ENCODE measurements around the gene PAK6. TPM values are rescaled to one million over a fixed set of nuclear protein-coding genes. Genes with fewer than 3 reads are reported as not detected.

PAK6 gene
- total RNA-seq, 1 donor from 2014 or later: 9.4 TPM

DNA sequence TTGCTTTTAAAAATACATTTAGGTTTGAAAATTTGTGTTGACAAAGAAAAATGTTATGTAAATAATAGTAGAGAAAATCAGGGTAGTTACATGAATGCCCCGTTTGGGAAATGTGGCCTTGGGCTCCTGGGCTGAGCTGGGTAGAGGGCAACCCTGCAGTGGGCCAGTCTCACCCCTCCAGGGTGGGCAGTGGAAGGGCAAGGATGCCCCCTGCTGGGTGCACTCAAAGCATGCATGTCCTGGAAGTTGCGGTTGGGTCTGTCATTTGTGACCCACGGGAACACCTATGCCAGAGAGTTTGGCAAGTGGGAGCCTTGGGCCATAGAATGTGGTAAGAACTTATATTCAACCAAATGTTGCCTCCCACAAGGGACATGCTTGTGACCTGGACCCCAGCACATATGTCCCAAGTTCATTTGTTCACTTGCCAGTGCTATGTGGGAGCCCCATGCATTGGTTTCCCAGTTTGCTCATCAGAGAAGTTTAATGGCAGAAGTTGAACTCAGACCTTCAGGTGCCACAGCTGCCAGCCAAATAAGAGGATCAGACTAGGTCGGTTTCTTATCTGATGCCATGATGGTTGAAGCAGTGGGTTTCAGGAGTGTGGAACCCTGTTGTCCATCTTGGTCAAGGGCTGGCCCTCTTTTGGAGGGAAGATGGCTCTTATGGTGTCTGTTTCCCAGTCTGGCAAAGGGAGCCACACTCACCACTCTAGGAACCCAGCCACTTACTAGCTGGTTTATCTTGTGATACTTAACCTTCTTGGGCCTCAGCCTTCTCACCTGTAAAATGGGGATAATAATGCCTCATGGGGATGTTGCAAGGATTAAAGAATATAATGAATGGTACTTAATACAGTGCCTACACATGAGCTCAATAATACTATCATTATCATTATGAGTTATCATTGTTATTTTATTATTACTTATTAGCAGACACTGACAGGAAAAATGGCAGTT lies 71.4 kb downstream of the PAK6 start:
- DNase-seq (ENCODE audit: low spot score): no peak

DNA sequence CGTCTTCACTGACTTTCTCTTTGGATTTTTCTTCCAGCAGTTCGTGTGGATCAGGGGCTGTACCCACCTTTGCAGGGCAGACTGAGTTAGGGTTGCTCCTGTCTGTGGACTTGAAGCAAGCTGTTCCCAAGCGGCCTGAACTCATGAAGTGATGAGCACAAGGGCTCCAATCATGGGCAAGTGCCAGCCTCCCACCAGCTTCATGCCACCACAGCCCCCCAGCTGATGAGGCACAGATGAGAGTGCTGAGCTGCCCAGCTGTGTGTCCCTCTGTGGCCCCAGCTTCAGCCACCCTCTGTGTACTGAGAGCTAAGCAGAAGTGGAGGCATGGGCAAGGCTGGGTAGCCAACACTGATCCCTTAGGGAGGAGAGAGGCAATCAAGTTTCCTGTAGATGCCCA lies 72.1 kb downstream of the PAK6 start:
- no peak for DNase-seq (ENCODE audit: low spot score)

DNA sequence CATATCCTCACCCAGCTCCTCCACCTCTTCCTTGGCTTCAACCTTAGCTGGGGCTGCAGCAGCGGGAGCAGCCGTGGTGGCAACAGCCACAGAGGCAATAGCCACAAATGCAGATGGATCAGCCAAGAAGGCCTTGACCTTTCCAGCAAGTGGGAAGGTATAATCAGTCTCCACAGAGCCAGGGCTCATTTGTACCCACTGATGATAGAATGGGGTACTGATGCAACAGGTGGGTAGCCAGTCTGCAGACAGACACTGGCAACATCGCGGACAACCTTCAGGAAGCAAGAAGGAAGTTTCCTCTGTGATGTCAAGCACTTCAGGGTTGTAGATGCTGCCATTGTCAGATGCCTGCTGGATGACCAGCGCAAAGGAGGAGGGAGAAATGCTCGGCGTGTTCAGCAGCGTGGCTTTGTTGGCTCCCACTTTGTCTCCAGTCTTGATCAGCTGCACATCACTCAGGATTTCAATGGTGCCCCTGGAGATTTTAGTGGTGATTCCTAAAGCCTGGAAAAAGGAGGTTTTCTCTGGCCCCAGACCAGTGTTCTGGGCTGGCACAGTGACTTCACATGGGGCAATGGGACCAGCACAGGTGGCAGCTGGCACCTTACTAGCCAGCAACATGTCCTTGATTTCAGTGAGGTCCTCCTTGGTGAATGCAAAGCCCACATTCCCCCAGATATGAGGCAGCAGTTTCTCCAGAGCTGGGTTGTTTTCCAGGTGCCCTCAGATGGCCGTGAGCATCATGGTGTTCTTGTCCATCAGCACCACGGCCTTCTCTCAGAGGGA lies 73.7 kb downstream of the PAK6 start:
- DNase-seq (ENCODE audit: low spot score): no peak

DNA sequence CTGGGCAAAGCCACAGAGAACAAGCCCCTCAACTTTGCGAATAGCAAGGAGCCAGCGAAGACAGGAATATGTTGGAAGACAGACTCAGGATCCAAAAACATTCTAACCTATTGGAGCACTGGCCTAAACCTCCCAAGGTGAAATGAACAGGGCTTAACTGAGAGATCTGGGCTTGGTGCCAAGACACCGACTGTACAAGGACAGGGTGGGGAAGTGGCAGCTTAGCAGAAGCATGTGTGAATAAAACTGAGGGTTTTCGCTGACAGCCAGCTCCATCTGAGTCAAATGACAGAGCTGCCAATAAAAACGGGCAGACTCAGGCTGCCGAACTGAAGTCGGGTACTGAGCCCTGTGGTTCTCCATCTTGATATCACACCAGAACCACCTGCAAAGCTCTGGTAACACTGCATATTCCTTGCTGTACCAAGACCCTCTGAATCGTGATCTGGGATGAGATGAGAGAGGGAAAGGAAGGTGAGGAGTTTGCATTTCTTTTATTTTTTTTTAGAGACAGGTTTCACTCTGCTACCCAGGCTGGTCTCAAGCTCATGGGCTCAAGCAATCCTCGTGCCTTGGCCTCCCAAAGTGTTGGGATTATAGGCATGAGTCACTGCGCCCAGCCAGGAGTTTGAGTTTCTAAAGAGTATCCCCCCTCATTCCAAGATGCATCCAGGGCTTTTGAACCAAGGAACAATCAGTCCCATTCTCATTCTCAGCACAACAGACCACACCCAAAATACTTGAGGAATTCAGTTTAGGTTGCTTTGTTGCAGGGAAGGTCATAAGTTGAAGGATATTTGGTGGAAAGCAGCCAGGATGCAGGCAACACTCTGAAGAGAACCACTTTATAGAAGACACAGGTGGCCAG lies 74.9 kb downstream of the PAK6 start:
- no peak for DNase-seq (ENCODE audit: low spot score)

DNA sequence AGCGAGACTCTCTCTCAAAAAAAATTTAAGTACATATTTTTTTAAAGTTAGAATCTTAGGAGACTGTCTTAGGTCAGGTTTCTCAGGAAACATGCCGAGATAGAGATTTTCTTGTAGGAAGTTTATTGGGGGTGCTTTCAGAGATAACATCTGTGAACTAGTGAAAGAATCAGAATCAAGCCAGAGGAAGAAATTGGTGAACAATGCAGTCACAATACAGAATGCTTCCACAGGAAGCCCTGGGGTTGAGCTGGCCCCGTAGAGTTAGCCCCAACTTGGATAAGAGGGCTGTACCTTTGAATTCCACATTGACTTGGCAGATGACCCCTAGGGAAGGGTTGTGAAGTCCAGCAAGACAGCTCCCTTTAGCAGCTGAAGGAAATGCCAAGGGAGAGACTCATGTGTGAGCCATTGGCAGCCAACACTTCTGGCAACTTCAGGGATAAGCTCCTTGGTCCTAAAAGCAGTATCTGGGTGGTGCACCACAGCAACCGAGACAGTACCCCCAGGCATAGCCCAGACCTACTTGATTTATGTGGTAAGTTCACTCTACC lies 75.9 kb downstream of the PAK6 start:
- no peak for DNase-seq (ENCODE audit: low spot score)

DNA sequence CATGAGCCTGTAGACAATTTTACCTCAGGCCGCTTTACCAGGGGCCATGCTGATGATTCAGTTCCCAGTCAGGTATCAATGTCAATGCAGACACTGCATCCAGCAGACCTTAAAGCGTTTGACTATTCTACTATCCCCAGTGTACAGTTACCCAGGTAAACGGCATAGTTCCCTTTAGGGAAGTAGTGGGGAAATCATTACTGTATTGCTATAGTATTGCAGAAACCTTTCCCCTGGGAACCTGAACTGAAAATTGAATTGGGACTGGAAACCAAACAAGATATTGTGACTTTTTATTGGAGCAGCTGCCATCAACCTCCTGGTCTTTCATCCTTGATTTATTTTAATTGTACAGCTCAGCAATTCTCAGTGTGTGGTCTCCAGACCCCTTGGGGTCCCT lies 78.1 kb downstream of the PAK6 start:
- no peak for DNase-seq (ENCODE audit: low spot score)

DNA sequence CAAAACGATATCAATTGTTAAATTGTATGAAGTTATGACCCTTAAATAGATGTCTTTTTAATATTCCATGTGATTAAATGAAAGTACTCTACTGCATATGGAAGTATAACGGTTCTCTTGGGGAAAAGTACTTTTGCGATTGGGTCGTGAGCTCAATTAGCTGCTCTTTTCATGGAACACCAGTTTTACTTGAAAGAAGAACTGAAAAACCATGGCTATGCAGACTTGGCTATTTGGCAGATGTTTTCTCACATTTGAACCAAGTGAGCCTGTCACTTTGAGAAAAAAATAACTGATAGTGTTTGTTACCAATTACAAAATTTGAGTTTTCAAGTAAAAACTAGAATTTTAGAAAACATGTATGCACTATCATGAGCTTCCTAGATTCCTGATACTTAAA lies 78.7 kb downstream of the PAK6 start:
- DNase-seq (ENCODE audit: low spot score): no peak

DNA sequence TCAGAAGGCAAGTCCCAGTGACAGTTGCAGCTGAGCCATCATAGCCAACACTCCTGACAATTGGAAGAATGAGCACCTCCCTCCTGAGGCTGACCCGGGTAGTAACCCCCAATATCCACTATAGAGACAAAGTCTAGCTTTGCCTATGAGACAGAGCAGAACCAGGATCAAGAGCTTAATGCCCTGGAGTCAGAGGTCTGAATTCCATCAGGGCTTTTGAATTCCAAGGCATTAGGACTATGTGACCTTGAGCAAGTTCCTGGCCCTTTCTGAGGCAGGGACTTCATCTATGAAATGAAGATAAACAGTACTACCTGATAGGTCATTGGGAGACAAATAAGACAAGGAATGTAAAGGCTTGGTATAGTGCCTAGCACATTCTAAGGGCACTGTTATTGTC lies 81.5 kb downstream of the PAK6 start:
- no peak for DNase-seq (ENCODE audit: low spot score)

DNA sequence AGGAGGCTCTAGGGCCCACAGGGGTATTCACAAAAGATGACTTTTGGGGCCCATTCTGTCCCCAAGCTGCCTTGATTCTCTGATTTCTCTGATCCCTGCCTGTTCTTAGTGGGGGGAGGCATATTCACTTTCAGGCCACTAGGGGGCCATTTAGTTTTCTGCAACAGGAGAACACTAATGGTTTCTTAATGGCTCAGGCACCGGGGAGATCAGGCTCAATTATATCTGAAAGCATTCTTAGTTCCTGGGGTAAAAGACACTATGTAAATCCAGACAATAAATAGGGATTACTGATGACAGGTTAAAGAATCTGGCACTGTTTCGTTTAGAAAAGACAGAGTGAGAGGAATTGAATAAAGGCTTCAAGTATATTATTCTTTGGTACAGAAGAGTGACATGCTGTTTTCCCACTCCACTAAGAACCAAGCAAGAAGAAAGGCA lies 82.1 kb downstream of the PAK6 start:
- DNase-seq (ENCODE audit: low spot score): peak; percentile 72

DNA sequence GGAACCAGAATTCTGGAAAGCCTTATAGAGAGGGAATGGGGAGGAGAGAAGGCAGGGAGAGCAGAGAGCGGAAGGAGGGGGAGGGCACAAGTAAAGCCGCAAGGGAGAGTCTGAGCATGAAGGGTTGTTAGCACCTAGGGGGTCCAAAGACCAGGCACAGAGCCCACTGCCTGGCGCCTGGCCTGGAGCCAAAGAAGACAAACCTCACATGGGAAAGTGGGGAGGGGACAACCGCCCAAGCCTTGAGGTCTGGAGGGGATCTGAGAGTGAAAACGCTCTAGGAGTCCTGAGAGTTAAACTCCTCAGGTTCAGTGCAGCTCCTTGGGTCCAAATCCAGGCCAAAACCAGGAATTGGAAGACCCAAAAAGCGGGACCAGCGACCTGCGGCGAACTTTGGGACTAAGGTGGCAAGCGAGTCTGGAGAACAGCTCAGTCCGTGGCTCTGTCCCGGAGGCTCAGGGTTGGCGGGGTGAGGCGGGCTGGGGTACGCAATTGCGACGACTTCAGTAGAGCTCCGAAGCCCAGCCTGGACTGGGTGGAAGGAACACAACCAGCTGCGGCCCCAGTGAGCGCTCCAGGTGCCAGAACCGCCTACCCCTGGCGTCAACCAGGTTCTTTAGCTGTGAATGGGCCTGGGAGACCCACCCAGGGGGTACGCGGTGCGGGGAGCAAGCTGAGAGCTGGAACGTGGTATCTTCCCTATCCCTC lies 83.8 kb downstream of the PAK6 start:
- no peak for DNase-seq (ENCODE audit: low spot score)

DNA sequence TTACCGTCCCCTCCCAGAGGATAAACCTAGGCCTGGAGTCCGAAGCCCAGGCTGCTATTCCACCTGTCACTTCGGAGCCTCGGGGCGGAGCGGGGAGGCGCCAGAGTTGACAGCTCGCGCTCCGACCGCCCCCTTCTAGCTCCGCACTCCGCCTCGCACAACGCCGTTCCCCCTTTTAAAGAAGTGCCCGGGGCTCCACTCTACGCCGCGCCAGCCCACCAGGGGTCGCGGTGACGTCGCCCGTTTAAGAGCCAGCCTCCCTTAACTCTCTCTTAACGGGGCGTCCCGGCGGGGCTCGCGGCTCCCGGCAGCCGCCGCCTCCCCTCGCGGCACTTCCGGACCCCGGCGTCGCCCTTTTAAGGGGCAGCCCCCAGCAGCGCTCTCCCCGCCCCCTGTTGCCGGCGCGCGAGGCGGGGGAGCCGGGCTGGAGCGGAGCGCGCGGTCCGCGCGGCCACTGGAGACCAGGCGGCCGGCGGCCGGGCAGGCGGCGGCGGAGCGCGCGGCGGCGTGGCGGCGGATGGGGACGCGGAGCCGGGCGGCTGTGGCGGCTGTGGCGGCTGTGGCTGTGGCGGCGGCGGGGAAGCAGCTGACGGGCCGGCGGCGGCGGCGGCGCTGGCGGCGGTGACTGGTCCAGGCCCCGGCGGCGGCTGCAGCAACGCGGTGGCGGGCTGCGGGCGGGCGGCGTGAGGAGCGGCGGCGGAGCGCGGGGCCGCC lies 84.5 kb downstream of the PAK6 start, which contains the start of gene INAFM2:
INAFM2 (plus strand) TSS at position 454 of the 714 bp plus-strand sequence. CDS start 364 bp downstream, outside the sequence.
- DNase-seq (ENCODE audit: low spot score): peak; percentile 96

DNA sequence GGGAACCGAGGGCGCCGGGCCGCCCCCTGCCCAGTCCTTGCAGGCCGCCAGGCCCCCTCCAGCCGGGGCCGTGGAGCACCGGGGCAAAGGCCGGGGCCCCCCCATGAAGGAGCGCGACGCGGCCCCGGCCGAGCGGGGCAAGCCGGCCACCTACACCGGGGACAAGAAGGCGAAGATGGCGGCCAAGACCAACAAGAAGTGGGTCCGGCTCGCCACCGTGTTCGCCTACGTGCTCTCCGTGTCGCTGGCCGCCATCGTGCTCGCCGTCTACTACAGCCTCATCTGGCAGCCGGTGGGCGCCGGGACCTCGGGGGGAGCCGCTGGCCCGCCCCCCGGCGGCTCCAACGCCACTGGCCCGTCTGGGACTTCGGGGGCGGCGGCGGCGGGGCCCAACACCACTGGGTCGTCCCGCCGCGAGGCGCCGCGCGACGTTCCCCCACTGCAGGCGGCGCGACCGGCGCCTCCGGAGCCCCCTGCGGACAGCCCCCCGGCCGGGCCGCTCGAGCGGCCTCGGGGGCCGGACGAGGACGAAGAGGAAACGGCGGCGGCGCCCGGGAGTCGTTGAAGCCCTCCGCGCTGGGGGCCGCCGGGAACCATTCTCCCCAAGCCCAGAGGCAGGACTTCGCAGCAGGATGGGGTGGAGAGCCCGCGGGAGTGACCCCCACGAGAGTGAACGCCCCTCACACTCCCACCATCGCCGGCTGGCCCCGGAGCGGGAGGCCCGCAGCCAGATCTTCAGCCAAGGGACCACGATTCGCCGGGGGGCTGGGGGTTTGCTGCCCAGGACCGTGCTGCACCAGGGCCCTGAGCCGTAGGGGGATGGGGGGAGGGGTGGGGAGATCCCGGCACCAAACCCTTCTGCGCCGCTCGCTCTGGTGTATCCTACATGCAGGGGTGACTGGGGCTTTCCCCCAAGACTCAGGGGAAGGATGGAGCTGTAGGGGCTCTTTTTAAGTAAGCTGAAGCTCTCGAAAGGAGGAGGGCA lies 85.4 kb downstream of the PAK6 start:
- DNase-seq (ENCODE audit: low spot score): no peak

DNA sequence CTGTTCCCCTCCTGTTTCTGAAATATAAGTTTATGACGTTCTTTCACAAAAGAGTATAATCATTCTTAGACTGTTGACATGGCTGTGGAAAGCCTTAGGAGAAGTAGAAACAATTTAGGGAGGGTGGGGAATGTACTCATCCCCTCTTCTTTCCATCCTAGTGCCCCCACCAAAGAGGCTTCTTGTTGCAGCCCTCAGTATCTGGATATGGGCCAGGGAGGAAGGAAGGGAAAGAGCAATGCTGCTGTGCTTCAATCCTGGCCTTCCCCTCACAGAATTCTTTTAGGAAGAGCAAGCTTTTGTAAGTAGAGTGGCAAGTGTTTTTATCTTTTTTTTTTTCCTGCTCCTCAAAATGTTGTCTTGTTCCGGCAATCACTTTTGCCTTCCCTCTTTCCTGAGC lies 86.3 kb downstream of the PAK6 start:
- no peak for DNase-seq (ENCODE audit: low spot score)

DNA sequence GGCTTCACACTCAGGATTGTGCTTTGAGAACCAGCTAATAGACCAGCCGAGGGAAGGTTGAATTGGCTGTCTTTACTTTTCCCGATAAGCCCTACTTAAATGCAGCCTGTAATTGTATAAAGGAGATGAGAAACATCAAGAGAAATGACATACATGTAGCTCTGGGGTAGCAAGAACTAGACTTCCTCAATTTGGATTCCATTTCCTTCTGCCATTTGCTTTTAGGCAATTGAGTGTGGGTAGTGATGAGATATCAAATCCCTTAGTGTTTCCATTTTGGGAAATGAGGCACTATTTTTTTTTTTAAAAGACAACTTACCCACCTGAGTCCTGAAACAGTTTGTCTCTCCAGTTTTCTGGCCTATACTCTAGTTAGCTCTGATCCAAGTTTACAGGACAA lies 86.8 kb downstream of the PAK6 start:
- no peak for DNase-seq (ENCODE audit: low spot score)

All from umbilical cord (tissue), 2 donors.